ENCODE results near the gene VTI1A. TPM values are rescaled to one million over a fixed set of nuclear protein-coding genes. Genes with fewer than 3 reads are reported as not detected.
A peak's percentile ranks its signal among the peaks of the same experiment; 100 is the strongest.

The VTI1A gene
- total RNA-seq, 1 experiment from 2014 or later: 22.0 TPM

GRCh38 chr10:112559349-112559748 lies 112.3 kb downstream of the VTI1A start:
- WGBS (ENCODE audit: extremely low coverage, insufficient read length, low lambda C conversion rate): no CpG with 5 or more reads among the region's 4 CpGs
- H4K5ac ChIP-seq (ENCODE audit: insufficient read length, low read depth, low read length): no peak overlapping the region
- no peak overlapping the region for H2BK120ac ChIP-seq (ENCODE audit: low read depth, low read length, poor library complexity, severe bottlenecking)
- no peak overlapping the region for H2BK20ac ChIP-seq (ENCODE audit: low read depth, low read length, poor library complexity, severe bottlenecking)
- no peaks in the 10 kb centered on the region for H3K79me1 ChIP-seq (ENCODE audit: insufficient read depth, low read depth, low read length, poor library complexity, severe bottlenecking)
- H3K23me2 ChIP-seq (ENCODE audit: insufficient read length, low read depth, low read length, poor library complexity, severe bottlenecking): no peaks in the 10 kb centered on the region
- no peaks in the 10 kb centered on the region for H3K27me3 ChIP-seq (ENCODE audit: insufficient read depth, low read length)
- no peak overlapping the region for H3K56ac ChIP-seq (ENCODE audit: insufficient read length, low read depth, low read length)
- no peaks in the 10 kb centered on the region for H3K9me3 Mint-ChIP-seq
- no peaks in the 10 kb centered on the region for H4K20me1 ChIP-seq (ENCODE audit: control insufficient read depth, insufficient read depth, insufficient read length)
- peak; percentile 23; the same call in 1 of the 3 replicates for TF ChIP-seq CTCF (conservative IDR thresholded peaks at IDR 0.05)
- H3K27me3 Mint-ChIP-seq (ENCODE audit: low read depth): no peaks in the 10 kb centered on the region
- H3K4me2 ChIP-seq (ENCODE audit: insufficient read depth, insufficient read length, low read length): no peak overlapping the region
- no peak overlapping the region for H4K8ac ChIP-seq (replicated peaks; ENCODE audit: insufficient read length, low read depth, low read length)
- H2BK5ac ChIP-seq (ENCODE audit: insufficient read length, low read length): no peak overlapping the region
- H3K4ac ChIP-seq (ENCODE audit: low read depth, low read length): no peak overlapping the region
- no peak overlapping the region for H2BK12ac ChIP-seq (ENCODE audit: insufficient read length, low read depth, low read length)
- H2AFZ ChIP-seq (ENCODE audit: low read length): no peak overlapping the region
- H3K36me3 Mint-ChIP-seq (ENCODE audit: insufficient read depth in 1 of 3, low read depth in 3 of 3): no peaks in the 10 kb centered on the region
- H3K4me1 ChIP-seq (ENCODE audit: insufficient read depth, low read length): peaks cover 4% of the 10 kb centered on the region; the same call in 1 of the 2 replicates
- H3K9me3 ChIP-seq (ENCODE audit: control insufficient read depth, low read depth, low read length): no peaks in the 10 kb centered on the region
- H3K79me2 ChIP-seq (ENCODE audit: insufficient read depth, low read length): no peaks in the 10 kb centered on the region
- H3K9ac ChIP-seq (ENCODE audit: extremely low read depth, insufficient read length, low read length): no peak overlapping the region
- no peak overlapping the region for H4K91ac ChIP-seq (ENCODE audit: insufficient read length, low read depth, low read length)
- no peak for DNase-seq
- no peak overlapping the region for H3K23ac ChIP-seq (ENCODE audit: insufficient read length, low read depth, low read length)
- H3K18ac ChIP-seq (ENCODE audit: insufficient read length, low read depth, low read length): no peak overlapping the region
- no peak overlapping the region; a peak in 1 of 5 replicates for H3K4me3 Mint-ChIP-seq
- H3K27ac Mint-ChIP-seq: peak overlapping the region in 1 of 3 experiments; percentile 23; a peak in 1 of 7 replicates
- H3K27ac ChIP-seq (ENCODE audit: insufficient read length, low read depth, low read length): no peak overlapping the region
- no peak overlapping the region for H3K14ac ChIP-seq (ENCODE audit: insufficient read depth, low read length)
- peaks cover 30 to 32% of the 10 kb centered on the region in 2 experiments for H3K4me1 Mint-ChIP-seq
- H2BK15ac ChIP-seq (ENCODE audit: low read depth, low read length): no peak overlapping the region
- H2AK5ac ChIP-seq (ENCODE audit: insufficient read length, low read length): no peak overlapping the region
- H3T11ph ChIP-seq (ENCODE audit: low read length): no peak overlapping the region

Data from H9 (cell line).